HG02610 (cell line): ENCODE data around the gene HIVEP3.

Experiments used
- ATAC-seq: cut with Tn5 transposase; IDR thresholded peaks from one replicate; pipeline ENCODE4 v1.9.1; 2021; ENCODE audit warnings: mild to moderate bottlenecking, moderate library complexity; ENCODE audit not compliant: unreplicated experiment

The HIVEP3 gene

DNA sequence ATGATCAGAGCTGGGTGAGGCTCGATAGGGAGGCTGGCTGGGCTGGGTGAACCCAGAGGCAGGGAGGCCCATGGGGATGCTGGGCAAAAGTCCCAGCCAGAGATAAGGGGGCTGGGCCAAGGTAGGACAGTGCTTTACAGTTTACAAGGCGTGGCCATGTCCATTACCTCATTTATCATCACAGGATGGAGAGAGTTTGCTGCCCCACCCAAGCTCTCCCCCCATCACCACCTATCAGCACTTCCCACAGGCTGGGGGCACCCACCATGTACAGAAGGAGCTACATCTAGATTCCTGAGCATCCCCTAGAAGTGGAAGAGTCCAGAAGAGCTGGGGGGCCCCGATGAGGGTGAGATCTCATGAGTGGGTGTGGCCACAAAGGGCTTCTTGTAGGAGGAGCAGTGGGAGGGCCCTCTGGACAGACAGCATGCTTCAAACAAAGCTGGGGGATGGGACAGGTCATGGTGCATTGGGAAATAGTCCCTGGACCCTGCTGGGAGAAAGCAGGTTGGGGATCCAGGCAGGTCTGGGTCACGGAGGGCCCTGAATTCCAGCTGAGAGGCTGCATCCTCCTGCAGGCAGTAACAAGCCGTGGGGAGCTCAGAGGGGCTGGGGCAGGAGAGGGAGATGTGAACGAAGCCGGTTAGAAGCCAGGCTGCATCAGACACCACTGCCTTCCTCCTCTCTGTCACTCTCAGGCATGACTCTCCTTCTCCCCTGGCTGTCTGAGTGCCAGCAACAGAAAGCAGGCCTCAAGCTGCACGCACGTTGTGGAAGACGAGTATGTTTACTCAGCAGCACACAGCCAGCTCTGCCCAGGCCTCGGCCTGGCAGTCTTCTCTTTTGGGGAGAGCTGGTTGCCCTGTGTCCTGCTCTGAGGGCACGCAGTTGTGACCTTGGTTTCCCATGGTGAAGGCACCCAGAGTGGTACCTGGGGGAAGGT is 202.3 kb downstream of the HIVEP3 start:
- no peak for ATAC-seq

DNA sequence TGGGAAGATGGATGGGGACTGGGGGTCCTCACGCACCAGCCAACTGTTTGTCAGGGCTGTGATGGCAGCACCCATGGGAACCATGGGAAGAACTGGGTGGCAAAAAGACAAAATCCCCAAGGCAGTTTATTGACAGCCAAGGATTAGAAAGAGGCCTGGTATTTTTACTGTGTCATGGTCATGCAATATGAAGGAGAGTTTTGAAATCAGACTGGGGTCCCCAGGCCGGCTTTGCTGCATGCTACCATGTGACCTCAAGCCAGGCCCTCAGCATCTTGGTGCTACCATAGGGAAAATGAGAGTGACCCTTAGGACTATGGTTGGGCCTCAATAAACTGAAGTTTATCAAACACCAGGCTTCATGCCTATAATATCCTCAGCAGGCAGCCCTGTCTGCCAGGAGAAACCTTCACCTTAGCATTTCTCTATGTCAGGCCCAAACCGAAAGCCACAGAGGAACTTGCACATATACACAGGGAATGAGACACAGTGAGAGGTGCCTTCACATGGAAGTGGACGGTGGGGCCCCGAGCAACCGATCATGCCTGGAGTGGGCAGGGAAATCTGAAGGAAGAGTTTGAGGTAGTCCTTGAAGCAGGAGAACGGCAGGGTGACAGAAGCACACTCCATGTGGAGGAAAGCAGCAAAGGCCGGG is 203.2 kb downstream of the HIVEP3 start:
- no peak for ATAC-seq

DNA sequence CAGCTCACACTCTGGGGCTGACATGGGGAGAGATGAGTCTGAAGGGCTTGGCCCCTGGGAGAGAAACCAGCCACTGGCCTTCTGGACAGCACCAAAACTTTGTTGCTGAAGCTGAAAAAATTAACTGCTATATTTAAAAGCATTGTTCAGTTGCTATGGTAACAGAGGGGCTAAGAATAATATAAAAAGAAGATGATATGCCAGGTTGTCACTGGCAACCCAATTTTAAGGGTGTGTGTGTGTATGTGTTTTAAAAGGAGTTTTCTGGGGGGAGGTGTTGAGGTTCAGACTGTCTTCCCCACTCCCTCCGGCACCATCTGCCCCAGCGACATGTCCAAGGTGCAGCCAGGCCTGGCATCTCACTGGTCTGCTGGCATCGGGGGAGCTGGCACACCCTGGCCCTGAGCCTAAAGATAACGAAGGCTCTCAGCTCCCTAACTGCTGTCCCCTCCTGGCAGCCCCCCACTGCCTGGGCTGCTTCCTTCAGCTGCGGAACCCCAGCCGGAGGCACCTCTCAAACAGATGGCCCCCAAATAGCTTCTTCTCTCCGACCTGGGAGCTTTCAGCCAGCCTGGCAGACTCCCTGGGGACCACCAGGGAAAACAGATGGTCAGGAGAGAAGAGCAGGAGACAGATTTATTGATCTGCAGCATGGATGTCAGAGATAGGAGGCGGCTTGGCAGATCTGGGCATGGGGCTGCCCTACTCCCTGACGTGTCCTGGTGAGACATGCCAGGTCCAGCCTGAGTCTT is 203.9 kb downstream of the HIVEP3 start:
- no peak for ATAC-seq

DNA sequence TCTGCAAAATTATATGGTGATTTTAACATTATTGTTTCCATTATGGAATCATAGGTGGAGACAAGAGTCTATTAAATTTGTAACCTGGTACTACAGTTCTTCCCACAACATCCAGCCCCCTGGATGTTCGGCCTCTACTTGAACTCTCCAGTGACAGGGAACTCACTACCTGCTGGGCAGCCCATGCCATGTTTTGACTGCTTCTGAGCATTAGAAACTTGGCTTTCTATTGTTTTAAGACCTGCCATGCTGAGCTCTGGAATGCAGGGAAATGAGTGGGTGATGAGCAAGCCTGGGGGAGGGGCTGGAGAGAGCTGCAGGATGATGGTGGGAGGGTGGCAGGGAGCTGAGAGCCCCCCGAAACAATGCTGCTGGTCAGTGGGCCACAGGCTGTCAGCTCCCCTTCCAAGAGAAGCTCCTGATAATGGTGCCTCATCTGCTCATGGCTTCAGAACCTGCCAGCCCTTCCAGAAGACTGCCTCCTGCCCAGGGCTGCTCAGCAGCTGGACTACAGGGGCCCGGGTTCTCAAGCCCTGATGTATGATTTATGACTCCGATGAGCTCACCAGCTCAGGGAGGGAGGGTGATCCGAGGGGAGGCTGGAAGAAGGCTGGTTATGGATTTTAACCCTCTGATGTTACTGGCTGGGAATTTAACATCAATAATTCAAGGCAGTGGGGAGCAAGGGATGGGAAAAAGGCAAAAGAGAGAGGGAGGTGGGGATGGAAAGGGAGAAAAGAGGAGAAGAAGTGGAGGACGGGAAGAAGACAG is 205.0 kb downstream of the HIVEP3 start:
- ATAC-seq, result no peak

DNA sequence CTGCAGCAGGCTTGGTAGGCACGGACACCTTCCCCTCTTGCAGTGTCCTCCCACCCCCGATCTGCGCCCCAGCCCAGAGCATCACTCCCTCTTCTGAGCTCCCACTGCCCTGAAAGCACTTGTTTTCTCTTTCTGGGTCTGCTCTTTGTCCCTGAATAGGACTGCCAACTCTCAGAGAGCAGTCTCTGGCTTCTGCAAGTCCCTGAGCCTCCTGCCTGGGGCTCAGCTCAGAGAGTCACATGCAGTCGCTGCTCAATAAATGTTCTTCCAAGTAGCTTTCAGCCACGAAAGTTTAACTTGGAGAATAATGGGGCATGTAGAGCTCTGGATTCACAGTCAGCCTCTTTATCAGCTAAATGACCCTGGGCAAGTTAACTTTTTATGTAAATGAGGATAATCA is 205.6 kb downstream of the HIVEP3 start:
- no peak for ATAC-seq

DNA sequence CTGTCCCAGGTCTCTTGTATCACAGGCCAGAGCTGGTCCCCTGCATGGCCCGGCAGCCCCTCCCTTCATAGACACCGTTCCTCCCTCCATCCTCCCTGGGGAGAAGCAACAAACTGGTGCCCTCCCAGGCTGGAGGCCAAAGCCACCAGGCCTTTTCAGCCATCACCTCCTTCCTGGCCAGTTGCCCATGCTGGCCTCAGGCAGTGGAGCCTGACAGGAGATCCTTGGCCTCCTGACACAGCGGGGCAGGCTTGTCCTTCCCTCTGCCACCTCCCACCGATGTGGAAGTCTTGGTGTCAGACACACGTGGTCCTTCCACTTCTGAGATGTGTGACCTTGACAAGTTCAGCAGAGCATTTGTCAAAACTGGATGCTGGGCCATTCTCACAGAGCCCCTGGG is 206.0 kb downstream of the HIVEP3 start:
- ATAC-seq, result no peak

DNA sequence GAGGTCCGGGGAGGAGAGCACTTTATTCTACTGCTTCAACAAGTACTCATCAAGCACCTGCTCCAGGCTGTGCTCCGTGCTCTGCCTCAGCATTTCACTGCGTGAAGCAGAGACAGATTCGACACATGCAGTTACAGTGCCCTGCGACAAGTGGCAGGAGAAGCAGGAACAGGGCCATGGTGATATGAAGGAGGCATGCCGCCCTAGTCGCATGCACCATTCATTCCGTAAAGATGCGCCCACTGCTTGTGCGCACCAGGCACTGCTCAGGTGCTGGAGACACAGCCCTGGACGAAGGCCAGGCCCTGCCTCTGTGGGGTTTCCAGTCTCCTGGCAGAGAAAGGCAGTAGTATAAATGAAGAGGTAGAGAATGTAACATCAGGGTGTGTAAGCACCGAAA is 206.6 kb downstream of the HIVEP3 start:
- ATAC-seq, result no peak

DNA sequence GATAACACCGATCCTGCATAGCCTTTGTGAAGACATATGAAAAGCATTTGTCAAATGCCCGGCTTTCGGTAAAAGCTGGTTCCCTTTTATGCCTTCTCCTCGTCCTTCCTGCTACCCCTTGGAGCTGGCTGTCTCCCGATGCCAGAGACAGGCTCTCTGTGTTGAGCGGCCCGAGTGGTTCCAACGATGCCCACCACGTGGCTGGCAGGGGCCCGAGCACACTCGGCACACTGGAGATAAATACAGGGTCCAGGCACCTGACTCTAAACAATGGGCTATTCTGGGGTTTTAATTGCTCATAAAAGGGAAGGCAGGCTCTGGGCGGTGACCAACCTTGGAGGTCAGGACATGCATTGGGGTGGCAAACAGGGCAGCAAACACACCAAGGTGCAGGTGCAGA is 207.1 kb downstream of the HIVEP3 start:
- no peak for ATAC-seq

DNA sequence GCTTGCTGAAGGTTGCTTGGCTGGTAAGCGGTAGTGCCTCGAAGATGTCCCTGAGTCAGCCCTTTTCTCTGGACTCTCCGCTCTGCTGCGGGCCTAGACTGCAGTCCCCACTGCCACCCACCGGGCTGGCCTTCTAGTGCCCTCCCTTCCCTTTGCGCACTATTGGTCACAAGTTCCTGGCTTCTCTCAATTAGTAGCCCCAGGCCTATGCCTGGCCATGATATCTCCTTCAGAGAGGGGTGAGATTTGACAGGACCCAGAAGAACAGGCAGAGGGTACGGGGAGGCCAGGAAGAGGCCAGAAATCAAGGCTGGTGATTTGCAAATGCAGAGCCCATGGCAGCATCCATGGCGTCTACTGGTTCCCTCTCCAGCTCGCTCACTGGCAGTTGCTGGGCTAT is 207.7 kb downstream of the HIVEP3 start:
- ATAC-seq, result no peak

DNA sequence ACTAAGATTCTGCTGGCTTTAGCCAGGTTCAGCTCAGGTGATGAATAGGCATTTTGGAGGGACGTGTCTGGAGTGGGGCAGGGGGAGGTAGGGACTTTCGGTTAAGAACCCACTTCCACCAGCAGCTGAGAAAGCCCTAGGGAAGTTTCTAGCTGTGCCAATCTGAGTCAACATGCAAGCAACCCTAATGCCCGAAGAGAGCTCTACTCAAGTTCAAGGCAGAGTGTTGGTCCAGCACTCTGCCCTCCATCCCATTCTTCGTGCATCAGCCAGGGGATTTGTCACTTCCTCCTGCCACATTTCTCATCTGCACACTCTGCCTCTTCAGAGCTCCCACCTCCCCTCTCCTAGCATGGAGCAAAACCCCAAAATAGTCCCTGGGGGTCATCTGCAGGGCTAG is 208.8 kb downstream of the HIVEP3 start:
- ATAC-seq, result no peak

DNA sequence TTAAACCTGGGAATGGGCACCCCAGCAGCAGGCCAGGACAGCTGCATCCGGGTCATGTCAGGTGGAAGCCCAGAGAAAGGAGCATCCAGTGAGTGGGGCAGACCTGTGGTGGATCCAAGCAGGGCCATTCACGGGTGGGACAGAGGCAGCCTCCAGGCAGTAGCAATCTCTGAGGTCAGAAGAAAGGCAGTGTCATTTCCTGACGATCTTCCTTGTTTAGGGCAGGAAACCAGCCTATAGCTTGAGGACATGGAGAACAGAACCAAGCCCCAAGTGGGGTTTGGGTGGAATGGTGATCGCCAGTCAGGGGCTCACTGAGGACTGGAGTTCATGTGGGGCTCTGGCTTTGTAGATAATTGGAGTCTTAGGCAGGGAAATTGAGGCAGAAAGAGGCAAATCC is 209.4 kb downstream of the HIVEP3 start:
- ATAC-seq, result no peak

DNA sequence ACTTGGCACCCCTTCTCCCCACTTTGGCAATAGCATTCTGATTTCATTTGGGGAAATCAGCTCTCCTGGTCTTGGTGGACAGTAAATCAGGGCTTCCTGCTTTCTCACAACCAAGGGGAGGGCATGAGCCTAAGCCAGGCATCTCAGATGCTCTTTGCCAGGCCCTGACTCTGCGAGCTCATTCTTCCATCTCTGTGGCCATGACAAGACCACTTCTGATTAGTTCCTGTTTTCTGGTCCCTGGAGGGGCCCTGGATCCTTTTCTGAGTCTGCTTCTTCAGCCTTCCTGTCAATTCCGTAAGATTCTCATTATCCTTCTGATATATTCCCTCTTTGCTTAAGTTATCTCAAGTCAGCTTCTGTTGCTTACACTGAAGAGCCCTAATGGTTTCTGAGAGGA is 210.4 kb downstream of the HIVEP3 start:
- ATAC-seq, result no peak

DNA sequence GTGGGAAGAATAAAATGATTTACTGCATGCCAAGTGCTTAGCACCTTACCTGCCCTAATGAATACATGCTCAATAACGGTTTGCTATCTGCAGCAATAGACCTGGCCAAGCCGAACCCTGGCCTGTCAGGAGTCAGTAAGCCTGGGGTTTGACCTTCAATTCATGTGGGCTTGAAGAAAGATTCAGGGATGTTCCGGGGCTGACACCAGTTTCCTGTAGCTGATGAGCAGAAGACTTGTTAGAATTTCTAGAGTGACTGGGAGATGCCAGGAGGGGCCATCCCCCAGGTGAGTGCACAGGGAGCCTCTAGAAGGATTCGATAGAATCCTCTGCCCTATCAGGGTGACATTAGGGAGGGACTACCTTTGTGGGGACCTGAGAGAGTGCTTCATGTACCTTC is 210.9 kb downstream of the HIVEP3 start:
- ATAC-seq, result no peak

DNA sequence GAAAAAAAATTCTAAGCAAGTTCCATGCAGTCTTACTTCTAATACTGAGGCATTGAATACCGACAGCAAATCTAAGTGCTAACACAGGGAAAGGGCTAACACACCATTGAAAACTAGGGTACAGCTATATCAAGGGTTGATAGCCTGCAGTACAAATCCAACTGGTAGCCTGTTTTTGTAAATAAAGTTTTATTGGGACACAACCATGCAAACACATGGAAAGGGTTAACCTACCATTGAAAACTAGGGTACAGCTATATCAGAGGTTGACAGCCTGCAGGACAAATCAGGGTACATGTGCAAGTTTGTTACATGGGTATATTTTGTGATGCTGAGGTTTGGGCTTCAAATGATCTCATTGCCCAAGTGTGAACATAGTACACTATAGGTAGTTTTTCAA is 212.9 kb downstream of the HIVEP3 start:
- no peak for ATAC-seq

DNA sequence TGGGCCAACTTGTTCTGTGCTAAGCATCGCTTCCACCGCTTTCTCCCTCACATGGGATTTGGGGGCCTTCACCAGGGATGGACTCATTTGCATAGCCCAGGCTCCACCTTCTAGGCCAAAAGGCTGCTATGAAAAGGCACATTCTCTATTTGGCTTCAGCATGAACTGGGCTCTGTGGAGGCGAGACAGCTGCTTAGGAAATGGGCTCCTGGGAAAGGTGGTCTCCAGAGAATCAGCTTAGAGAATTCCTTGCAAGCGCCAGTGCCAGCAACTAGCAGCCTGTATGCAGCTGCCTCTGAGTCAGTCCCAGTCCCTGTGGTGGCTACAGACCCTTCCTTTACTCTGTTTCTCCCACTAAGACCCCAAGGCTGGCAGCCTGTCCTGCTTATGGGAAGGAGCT is 214.5 kb downstream of the HIVEP3 start:
- ATAC-seq, result no peak

DNA sequence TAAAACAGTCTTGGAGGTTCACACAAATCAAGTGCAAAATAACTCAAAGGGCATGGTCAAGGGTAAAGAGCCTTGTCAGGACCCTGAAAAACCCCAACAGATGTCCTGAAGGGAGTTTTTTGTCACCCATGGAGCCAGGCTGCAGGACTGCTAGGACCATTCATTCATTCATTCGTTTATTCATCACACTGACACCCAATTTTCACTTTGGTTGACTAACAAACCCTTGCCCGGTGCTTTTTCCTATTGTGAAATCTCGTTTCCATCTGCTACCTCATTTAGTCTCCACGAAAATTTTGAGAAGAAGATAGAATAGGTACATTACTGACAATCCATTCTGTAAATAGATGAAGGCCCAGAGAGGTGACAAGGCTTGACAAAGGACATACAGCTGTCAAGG is 216.0 kb downstream of the HIVEP3 start:
- no peak for ATAC-seq

DNA sequence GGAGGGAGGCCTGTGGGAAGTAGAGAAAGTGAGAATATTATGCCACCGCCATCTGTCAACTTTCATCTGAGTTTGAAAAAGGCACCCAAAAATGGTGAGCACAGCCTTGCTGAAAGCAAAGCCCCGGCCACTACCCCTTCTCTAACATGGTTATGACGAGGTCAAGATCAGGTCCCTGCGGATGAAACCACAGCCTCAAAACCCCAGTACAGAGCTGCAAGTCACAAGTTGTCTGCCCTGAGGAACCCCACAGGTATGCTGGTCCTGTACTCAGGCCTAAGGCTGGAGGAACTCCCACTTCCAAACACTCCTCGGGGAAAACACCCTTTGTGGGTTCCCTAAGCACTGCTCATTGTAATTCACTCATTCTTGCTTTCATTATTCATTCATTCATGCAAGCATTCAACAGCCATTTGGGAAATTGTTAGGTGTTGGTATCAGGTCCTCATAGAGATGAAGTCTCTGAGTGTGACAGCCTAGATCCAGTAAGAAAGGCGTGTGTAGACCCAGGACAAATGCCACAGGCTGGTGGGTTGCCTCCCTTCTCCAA is 217.7 kb downstream of the HIVEP3 start:
- no peak for ATAC-seq

DNA sequence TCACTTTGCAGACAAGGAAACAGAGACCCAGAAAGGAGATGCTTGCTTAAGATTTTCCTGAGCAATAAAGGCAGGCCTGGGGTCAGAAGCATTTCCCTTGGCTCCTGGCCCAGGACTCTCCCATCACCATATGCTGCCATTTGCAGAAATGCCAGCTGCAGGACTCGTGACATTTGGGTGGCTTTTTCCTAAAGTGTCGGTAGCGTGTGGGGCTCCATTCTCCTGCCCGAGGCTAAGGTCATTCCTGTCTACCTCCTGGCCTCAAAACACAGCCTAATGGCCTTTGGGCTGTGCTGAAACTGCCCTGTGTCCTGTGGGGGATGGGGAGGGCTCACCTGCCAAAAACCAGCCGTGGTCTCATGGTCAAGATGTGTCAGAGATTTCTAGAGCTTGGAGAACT is 218.1 kb downstream of the HIVEP3 start:
- ATAC-seq, result no peak

DNA sequence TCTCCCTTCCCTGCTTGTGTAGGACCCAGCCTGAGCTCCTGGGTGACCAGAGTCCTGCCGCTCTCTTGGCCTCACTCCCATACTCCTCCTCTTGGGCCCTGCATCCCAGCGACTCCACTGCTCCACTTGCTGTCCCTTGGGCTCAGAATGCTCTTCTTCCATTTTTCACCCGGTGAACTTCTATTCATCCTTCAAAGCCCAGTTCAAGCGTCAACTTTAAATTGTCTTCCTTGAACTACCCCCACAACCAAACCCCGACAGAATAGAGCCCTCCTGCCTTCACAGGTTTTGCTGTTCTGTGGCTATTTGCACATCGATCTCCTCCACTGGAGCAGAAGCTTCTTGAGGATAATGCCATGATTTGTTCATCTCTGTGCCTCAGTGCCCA is 218.9 kb downstream of the HIVEP3 start:
- ATAC-seq, result no peak

DNA sequence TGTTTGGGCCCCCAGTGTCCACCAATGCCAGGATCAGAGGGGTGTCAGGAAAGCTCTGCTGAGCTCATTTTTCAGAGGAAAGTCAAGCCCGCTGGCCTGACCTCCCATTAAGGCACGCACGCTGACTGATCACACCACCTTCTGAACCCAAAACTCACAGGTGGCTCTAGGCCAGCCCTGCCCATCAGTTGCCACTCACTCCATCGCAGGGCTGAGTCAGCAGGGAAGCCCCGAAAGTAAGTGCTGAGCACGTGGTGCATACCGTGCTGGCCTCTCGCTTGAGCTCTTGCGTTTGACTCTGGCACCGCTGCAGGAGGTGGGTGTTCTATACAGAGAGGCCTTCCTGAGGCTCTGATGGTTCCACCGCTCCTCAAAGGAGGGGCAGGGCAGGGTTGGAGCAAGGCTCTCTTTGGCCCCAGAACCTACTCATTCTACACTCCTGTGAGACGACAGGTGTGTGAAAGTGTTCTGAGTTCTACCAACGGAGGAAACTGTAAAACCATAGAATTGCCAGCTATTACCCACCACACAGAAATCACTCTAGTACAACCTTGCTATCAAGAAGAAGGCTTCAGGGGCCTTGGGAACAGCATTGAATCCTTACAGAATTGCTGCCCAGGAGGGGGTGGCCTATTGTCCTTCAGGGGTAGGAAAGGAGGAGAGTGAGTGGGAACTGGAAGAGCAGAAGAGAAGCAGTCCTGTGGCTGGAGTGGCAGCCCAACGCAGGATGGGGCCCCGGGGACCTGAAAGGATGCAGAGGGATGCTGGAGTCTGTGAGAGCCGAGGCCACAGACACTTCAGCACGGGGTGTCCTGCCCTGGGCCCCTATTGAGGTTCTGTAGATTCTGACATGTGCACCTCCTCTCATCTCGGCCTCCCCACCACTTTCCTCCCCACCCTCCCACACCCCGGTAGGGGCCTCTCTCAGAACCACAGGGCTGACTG is 219.5 kb downstream of the HIVEP3 start:
- no peak for ATAC-seq
